B cell (primary cell): ENCODE data around the gene PPOX.

Source experiments
- CTCF ChIP-seq: fragments of 200-600 bp; IDR thresholded peaks from one replicate; pipeline ENCODE4 v1.8.0; 2022; ENCODE audit warnings: antibody characterized with exemption, mild to moderate bottlenecking
- EZH2 ChIP-seq: IDR thresholded peaks from 2 replicates; pipeline ENCODE4 v1.6.1; 2012; ENCODE audit warnings: borderline replicate concordance, low read depth, mild to moderate bottlenecking, moderate library complexity, low read length; ENCODE audit not compliant: insufficient read depth, poor library complexity, severe bottlenecking

GRCh38 chr1:161165742-161166668, at the start of gene PPOX:
- TF ChIP-seq CTCF = peak; percentile 68
- no peak for TF ChIP-seq EZH2
